GM12875 (cell line): ENCODE data around the gene GJD4.
A peak's percentile ranks its signal among the peaks of the same experiment; 100 is the strongest.

Experiments used
- H3K4me3 ChIP-seq: one replicate; pipeline ENCODE4 v1.5.1; 2011; ENCODE audit warnings: low read depth, low read length, control low read depth
- CTCF ChIP-seq: IDR thresholded peaks from 2 replicates; pipeline ENCODE4 v1.5.1; 2011; ENCODE audit warnings: low read depth, mild to moderate bottlenecking, control low read depth, inconsistent platforms, low read length, moderate library complexity, borderline replicate concordance; ENCODE audit not compliant: insufficient read depth

The GJD4 gene

GRCh38 chr10:35600193-35600592 lies 4.9 kb upstream of the GJD4 start:
- H3K4me3 ChIP-seq = no peak overlapping the region
- 0 out of 2 replicates have a peak, but pooled peaks have one; percentile 8 for TF ChIP-seq CTCF

- no peak overlapping the region for H3K4me3 ChIP-seq
- TF ChIP-seq CTCF = no peak
Measured at GRCh38 chr10:35606430-35606829, 1.3 kb downstream of the GJD4 start.

GRCh38 chr10:35607475-35608327 lies 2.6 kb downstream of the GJD4 start:
- no peak overlapping the region for H3K4me3 ChIP-seq
- no peak for TF ChIP-seq CTCF

GRCh38 chr10:35608328-35608672 lies 3.2 kb downstream of the GJD4 start:
- no peak overlapping the region for H3K4me3 ChIP-seq
- TF ChIP-seq CTCF = no peak

- TF ChIP-seq CTCF = no peak
- H3K4me3 ChIP-seq = no peak overlapping the region
Measured at GRCh38 chr10:35611750-35612149, 6.6 kb downstream of the GJD4 start.

GRCh38 chr10:35612385-35613106 lies 7.4 kb downstream of the GJD4 start:
- no peak overlapping the region for H3K4me3 ChIP-seq
- TF ChIP-seq CTCF = no peak

GRCh38 chr10:35613107-35613440 lies 7.9 kb downstream of the GJD4 start:
- no peak overlapping the region for H3K4me3 ChIP-seq
- TF ChIP-seq CTCF = no peak
